DMS153 (cell line): ENCODE results near the gene CPLANE2.
A peak's percentile ranks its signal among the peaks of the same experiment; 100 is the strongest.

Experiments used
- DNase-seq: peaks from one replicate; lab custom pipeline; 2025; lab: John Stamatoyannopoulos, UW

The CPLANE2 gene

GRCh38 chr1:16187748-16188401, 49.1 kb downstream of the CPLANE2 start:
- peak; percentile 18 for DNase-seq

GRCh38 chr1:16186655-16187235, 50.2 kb downstream of the CPLANE2 start:
- DNase-seq: no peak

GRCh38 chr1:16184557-16185303, 52.3 kb downstream of the CPLANE2 start:
- DNase-seq: no peak

GRCh38 chr1:16183765-16184556, 53.0 kb downstream of the CPLANE2 start:
- DNase-seq: no peak

- no peak for DNase-seq
Observed at GRCh38 chr1:16183179-16183578, 53.8 kb downstream of the CPLANE2 start.

GRCh38 chr1:16181887-16182719, 54.9 kb downstream of the CPLANE2 start:
- DNase-seq: no peak
